PC-3 (cell line): ENCODE results near the gene VWA8.

Source experiments
- CTCF ChIP-seq: fragments of 300-600 bp; sonication (generic); conservative IDR thresholded peaks from 2 replicates; pipeline ENCODE4 v1.5.1; 2017; ENCODE audit warnings: antibody characterized with exemption, low read depth, mild to moderate bottlenecking, low read length
- EZH2 ChIP-seq: fragments of 300-600 bp; sonication (generic); IDR thresholded peaks from one replicate; pipeline ENCODE4 v1.6.1; 2017; ENCODE audit warnings: antibody characterized with exemption, mild to moderate bottlenecking, low read length; ENCODE audit not compliant: unreplicated experiment
- EZH2phosphoT487 ChIP-seq: fragments of 300-600 bp; sonication (generic); IDR thresholded peaks from 2 replicates; pipeline ENCODE4 v1.6.1; 2018; ENCODE audit warnings: mild to moderate bottlenecking, antibody characterized with exemption, low read length, borderline replicate concordance

- no peak for TF ChIP-seq CTCF
- no peak for TF ChIP-seq EZH2
- no peak for TF ChIP-seq EZH2phosphoT487
Measured at GRCh38 chr13:41611385-41611784, 349.5 kb downstream of the VWA8 start.
